GM12892 (cell line): ENCODE measurements around the gene SPATA25.

Source experiments
- POLR2A ChIP-seq: IDR thresholded peaks from 2 replicates; pipeline ENCODE4 v1.6.1; 2011; ENCODE audit warnings: low read depth, low read length, control low read depth
- POLR2AphosphoS5 ChIP-seq: IDR thresholded peaks from 2 replicates; pipeline ENCODE4 v1.6.1; 2011; ENCODE audit warnings: low read depth, low read length, control low read depth

DNA sequence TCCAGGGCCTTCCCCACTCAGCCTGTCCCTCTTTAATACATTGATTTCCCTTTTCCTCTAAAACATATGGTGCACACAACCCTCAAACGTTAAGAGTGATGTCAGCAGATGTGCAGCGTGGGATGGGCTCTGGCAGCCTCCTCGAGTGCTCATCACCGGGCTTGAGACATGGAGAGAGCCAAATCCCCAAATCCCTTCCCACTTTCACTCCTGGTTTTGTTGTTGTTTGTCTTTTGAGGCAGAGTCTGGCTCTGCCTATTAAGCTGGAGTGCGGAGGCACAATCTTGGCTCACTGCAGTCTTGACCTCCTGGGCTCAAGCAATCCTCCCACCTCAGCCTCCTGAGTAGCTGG is 30.3 kb upstream of the SPATA25 start:
- TF ChIP-seq POLR2A, result no peak
- no peak for TF ChIP-seq POLR2AphosphoS5
